ENCODE data around the gene EEF2. TPM values are rescaled to one million over a fixed set of nuclear protein-coding genes. Genes with fewer than 3 reads are reported as not detected.

Gene EEF2
- total RNA-seq, 1 experiment from 2014 or later, result 2,701 TPM

- intact Hi-C loops (cut with micrococcal nuclease; ENCODE audit: unreplicated experiment), result no loop called here
- peaks cover 33% of the 10 kb centered on the region for H3K36me3 ChIP-seq (ENCODE audit: insufficient read depth, low read length, poor library complexity, severe bottlenecking)
- TF ChIP-seq, protein P1, sequence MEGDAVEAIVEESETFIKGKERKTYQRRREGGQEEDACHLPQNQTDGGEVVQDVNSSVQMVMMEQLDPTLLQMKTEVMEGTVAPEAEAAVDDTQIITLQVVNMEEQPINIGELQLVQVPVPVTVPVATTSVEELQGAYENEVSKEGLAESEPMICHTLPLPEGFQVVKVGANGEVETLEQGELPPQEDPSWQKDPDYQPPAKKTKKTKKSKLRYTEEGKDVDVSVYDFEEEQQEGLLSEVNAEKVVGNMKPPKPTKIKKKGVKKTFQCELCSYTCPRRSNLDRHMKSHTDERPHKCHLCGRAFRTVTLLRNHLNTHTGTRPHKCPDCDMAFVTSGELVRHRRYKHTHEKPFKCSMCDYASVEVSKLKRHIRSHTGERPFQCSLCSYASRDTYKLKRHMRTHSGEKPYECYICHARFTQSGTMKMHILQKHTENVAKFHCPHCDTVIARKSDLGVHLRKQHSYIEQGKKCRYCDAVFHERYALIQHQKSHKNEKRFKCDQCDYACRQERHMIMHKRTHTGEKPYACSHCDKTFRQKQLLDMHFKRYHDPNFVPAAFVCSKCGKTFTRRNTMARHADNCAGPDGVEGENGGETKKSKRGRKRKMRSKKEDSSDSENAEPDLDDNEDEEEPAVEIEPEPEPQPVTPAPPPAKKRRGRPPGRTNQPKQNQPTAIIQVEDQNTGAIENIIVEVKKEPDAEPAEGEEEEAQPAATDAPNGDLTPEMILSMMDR (conservative IDR thresholded peaks at IDR 0.05; ENCODE audit: low read depth, low read length), result no peak
- TF ChIP-seq EZH2 (IDR thresholded peaks at IDR 0.05; ENCODE audit: borderline replicate concordance, low read depth, low read length, poor library complexity, severe bottlenecking), result no peak
- H3K4me1 ChIP-seq (ENCODE audit: insufficient read depth, low read length, poor library complexity, severe bottlenecking), result no peaks in the 10 kb centered on the region
- no peaks in the 10 kb centered on the region for H3K27me3 ChIP-seq (replicated peaks; ENCODE audit: insufficient read depth, low read depth, low read length, poor library complexity)
- CTCF ChIA-PET, result no interaction called here
- POLR2A ChIA-PET (ENCODE audit: low non-redundant PET), result interaction anchor here (0.6 kb wide), 2 partner anchors 10 to 338 kb away, joined by 4 to 7 read pairs; partner anchors contain the start of gene DAPK3
- H3K4me3 ChIP-seq (ENCODE audit: low read depth, low read length, poor library complexity, severe bottlenecking), result no peak overlapping the region
- H3K27ac ChIP-seq (ENCODE audit: low read depth, low read length, poor library complexity, severe bottlenecking), result no peak overlapping the region
- H3K9me3 ChIP-seq (ENCODE audit: low read depth, low read length, poor library complexity, severe bottlenecking), result no peaks in the 10 kb centered on the region
- no peak for DNase-seq (ENCODE audit: low spot score)
- BruUV-seq (replicated peaks), result no TSS peak
These were observed 24.3 kb downstream of the EEF2 start for GRCh38 chr19:3961007-3961406.

DNA sequence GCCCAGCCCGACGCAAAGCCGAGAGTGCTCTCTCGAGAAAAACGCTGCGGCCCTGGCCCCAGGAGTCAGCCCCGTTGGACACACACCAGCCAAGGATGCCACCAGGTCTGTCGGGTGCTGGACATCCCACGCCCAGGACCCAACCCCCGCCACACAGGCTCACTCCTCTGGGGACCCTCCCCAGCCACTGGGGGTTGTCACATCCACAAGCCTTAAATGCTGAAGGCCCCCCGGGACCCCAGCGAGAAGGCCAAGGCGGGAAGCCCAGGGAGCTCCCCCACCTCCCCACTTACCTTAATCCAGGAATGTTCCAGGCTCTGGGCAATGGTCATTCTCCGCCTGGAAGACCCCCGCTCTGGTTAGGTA lies 25.5 kb downstream of the EEF2 start:
- no peak for DNase-seq (ENCODE audit: low spot score)
- BruUV-seq (replicated peaks), result no TSS peak
- Histone ChIP-seq H3K27ac (ENCODE audit: low read depth, low read length, poor library complexity, severe bottlenecking) (no peak overlapping the region), H3K9me3 (ENCODE audit: low read depth, low read length, poor library complexity, severe bottlenecking) (no peaks in the 10 kb centered on the region), H3K27me3 (replicated peaks; ENCODE audit: insufficient read depth, low read depth, low read length, poor library complexity) (no peaks in the 10 kb centered on the region), H3K36me3 (ENCODE audit: insufficient read depth, low read length, poor library complexity, severe bottlenecking) (peaks cover 23% of the 10 kb centered on the region), H3K4me3 (ENCODE audit: low read depth, low read length, poor library complexity, severe bottlenecking) (no peak overlapping the region), H3K4me1 (ENCODE audit: insufficient read depth, low read length, poor library complexity, severe bottlenecking) (no peaks in the 10 kb centered on the region)
- ChIA-PET POLR2A (ENCODE audit: low non-redundant PET) (no interaction called here), CTCF (no interaction called here)
- intact Hi-C loops (cut with micrococcal nuclease; ENCODE audit: unreplicated experiment), result no loop called here
- TF ChIP-seq, protein P1 (conservative IDR thresholded peaks at IDR 0.05; ENCODE audit: low read depth, low read length), result no peak
- no peak for TF ChIP-seq EZH2 (IDR thresholded peaks at IDR 0.05; ENCODE audit: borderline replicate concordance, low read depth, low read length, poor library complexity, severe bottlenecking)

DNA sequence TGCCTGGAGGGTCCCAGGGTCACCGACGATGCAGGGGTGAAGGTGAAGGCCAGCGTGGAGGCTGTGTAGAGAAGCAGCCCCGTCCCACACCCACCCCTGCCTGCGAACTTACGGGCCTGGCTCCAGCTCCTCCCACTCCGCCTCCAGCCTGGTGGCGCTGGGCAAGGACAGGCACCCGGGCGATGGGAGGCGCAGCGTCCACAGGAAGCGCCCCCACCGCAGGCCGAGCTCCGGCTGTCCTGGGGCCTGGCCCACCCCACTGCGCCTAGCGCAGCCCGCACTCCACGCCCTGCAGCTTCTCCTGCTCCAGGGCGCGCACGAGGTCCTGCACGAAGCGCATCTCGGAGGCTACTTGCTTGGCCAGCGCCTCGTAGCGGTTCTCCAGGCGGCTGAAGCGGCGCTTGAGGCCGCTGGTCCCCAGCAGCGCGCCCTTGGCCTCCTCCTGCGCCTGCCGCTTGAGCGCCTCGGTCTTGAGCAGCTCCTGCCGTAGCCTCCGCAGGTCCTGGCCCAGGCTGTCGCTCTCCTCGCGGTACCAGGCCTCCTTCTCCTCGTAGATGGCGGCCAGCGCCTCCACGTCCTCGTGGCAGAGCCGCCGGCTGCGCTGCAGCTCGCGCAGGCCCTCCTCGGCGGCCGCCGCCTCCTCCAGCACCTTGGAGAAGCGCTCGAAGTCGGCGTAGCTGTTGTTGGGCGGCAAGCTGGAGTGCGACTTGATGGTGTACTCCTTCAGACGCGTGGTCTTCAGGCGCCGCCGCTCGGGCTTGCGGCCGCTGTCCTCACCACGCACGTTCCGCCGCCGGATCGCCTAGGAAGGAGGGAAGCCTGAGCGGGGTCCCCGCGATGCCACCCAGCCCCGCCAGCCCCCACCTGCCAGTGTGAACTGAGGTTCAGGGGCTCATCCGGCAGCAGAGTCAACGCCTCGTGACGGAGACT lies 26.2 kb downstream of the EEF2 start:
- Histone ChIP-seq H3K4me3 (ENCODE audit: low read depth, low read length, poor library complexity, severe bottlenecking) (no peak overlapping the region), H3K4me1 (ENCODE audit: insufficient read depth, low read length, poor library complexity, severe bottlenecking) (no peaks in the 10 kb centered on the region), H3K36me3 (ENCODE audit: insufficient read depth, low read length, poor library complexity, severe bottlenecking) (peaks cover 23% of the 10 kb centered on the region), H3K27me3 (replicated peaks; ENCODE audit: insufficient read depth, low read depth, low read length, poor library complexity) (no peaks in the 10 kb centered on the region), H3K9me3 (ENCODE audit: low read depth, low read length, poor library complexity, severe bottlenecking) (no peaks in the 10 kb centered on the region), H3K27ac (ENCODE audit: low read depth, low read length, poor library complexity, severe bottlenecking) (no peak overlapping the region)
- TF ChIP-seq EZH2 (IDR thresholded peaks at IDR 0.05; ENCODE audit: borderline replicate concordance, low read depth, low read length, poor library complexity, severe bottlenecking), result no peak
- TF ChIP-seq, protein P1 (conservative IDR thresholded peaks at IDR 0.05; ENCODE audit: low read depth, low read length), result no peak
- TSS peak; percentile 37 for BruUV-seq (replicated peaks)
- DNase-seq (ENCODE audit: low spot score), result no peak
- intact Hi-C loops (cut with micrococcal nuclease; ENCODE audit: unreplicated experiment), result no loop called here
- ChIA-PET POLR2A (ENCODE audit: low non-redundant PET) (no interaction called here), CTCF (no interaction called here)

Measured in A673 (cell line).